Neural progenitor cell (in vitro differentiated cells): ENCODE measurements around the gene JPT2. TPM values are rescaled to one million over a fixed set of nuclear protein-coding genes. Genes with fewer than 3 reads are reported as not detected.

Experiments
- DNase-seq: peaks from one replicate; pipeline ENCODE4 v3.0.0-alpha.2; 2016; ENCODE audit warnings: low spot score
- H2AFZ ChIP-seq: fragments of 200-600 bp; sonication (generic); replicated peaks from 2 replicates; pipeline ENCODE4 v1.6.1; 2016; ENCODE audit warnings: antibody characterized with exemption
- H3F3A ChIP-seq: fragments of 200-600 bp; sonication (generic); 2 replicates; pipeline ENCODE4 v1.6.1; 2016; ENCODE audit warnings: antibody characterized with exemption, low read depth
- H3K27ac ChIP-seq: fragments of 200-600 bp; sonication (generic); 2 replicates; pipeline ENCODE4 v1.5.1; 2016; ENCODE audit warnings: mild to moderate bottlenecking
- H3K27me3 ChIP-seq: fragments of 200-600 bp; sonication (generic); 2 replicates; pipeline ENCODE4 v1.6.1; 2016; ENCODE audit warnings: mild to moderate bottlenecking, moderate library complexity
- H3K36me3 ChIP-seq: fragments of 200-600 bp; sonication (generic); 2 replicates; pipeline ENCODE4 v1.5.1; 2016
- H3K4me1 ChIP-seq: fragments of 200-600 bp; sonication (generic); 2 replicates; pipeline ENCODE4 v1.6.1; 2016; ENCODE audit warnings: mixed run types
- H3K4me2 ChIP-seq: fragments of 200-600 bp; sonication (generic); 2 replicates; pipeline ENCODE4 v1.6.1; 2016
- H3K4me3 ChIP-seq: fragments of 200-600 bp; sonication (generic); 2 replicates; pipeline ENCODE4 v1.5.1; 2016
- H3K79me2 ChIP-seq: fragments of 200-600 bp; sonication (generic); 2 replicates; pipeline ENCODE4 v1.6.1; 2016; ENCODE audit warnings: low read depth
- H3K9ac ChIP-seq: fragments of 200-600 bp; sonication (generic); 2 replicates; pipeline ENCODE4 v1.6.1; 2016
- H3K9me3 ChIP-seq: fragments of 200-600 bp; sonication (generic); 2 replicates; pipeline ENCODE4 v1.5.1; 2016; ENCODE audit warnings: low read depth
- H4K20me1 ChIP-seq: fragments of 200-600 bp; sonication (generic); 2 replicates; pipeline ENCODE4 v1.6.1; 2016; ENCODE audit warnings: low read depth
- H3K27ac Mint-ChIP-seq: 3 replicates; pipeline ENCODE4 v1.8.0; 2021; ENCODE audit warnings: mixed read lengths
- H3K27me3 Mint-ChIP-seq: 2 replicates; pipeline ENCODE4 v1.8.0; 2022; ENCODE audit warnings: low read depth, mild to moderate bottlenecking, inconsistent platforms, moderate library complexity, mixed read lengths; ENCODE audit not compliant: insufficient read depth
- H3K36me3 Mint-ChIP-seq: 3 replicates; pipeline ENCODE4 v1.8.0; 2021; ENCODE audit warnings: mixed read lengths
- H3K4me1 Mint-ChIP-seq: 3 replicates; pipeline ENCODE4 v1.8.0; 2021; ENCODE audit warnings: mixed read lengths
- H3K4me3 Mint-ChIP-seq: 3 replicates; pipeline ENCODE4 v1.8.0; 2021; ENCODE audit warnings: mild to moderate bottlenecking, moderate library complexity, mixed read lengths
- H3K9me3 Mint-ChIP-seq: 3 replicates; pipeline ENCODE4 v1.8.0; 2020; ENCODE audit warnings: mixed read lengths
- EZH2 ChIP-seq: fragments of 200-600 bp; sonication (generic); IDR thresholded peaks from 2 replicates; pipeline ENCODE4 v1.6.1; 2017; ENCODE audit warnings: antibody characterized with exemption, mild to moderate bottlenecking, moderate library complexity
- EZH2phosphoT487 ChIP-seq: fragments of 200-600 bp; sonication (generic); IDR thresholded peaks from 2 replicates; pipeline ENCODE4 v1.6.1; 2017; ENCODE audit warnings: antibody characterized with exemption
- total RNA-seq: library from RNA; depleted of rRNA; stranded (reverse); fragments of >200 nt; gene quantifications from 2 replicates; pipeline ENCODE4 v1.2.3, GENCODE V29; 2015; ENCODE audit warnings: low replicate concordance
- TF ChIP-seq, protein P1 (sequence below): fragments of 200-600 bp; sonication (generic); IDR thresholded peaks from 2 replicates; pipeline ENCODE4 v1.5.1; 2017; ENCODE audit warnings: antibody characterized with exemption, mild to moderate bottlenecking

JPT2 gene
- total RNA-seq, 1 donor from 2014 or later = 187 TPM

DNA sequence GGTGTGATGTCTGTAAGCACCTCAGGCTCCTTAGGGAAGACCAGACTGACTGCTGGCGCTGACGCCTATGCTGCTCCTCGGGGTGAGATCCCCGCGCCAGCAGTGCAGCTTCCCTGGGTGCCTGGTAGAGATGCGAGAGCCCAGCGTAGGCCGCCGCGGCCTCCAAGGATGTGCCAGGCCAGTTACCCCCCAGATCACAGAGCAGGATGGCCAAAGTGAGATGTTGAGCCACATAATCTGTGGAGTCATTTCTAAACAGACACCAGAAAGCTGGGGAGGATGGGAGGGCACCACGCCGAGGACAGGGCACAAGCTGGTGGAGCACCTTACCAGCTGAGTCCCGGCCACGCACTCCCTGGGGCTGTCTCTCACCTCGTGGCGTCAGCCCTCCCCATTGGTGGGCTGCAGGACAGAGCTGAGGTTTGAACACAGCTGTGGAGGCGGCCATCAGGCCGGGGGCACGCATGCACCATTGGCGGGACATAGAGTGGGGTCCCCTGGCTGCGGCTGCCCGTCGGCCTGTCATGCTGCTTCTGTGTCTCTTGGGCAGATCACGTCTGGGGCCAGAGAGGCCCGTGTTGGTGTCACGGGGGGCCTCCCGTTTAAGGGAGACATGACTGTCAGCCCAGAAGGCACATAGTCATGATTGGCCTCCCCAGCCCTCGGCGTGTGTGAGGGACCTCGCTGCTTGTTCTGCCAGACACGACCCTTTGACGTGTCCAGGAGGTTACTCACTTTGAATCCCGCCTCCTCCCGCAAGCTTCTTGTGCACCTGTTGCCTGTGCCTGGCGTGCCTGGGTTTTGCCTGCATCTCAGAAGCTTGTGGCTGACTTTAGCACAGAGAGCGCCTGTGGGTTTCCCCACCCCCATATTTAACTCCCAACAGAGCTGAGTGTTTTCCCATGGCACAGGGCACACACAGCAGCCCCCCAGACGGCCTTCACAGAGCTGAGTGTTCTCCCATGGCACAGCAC lies 49.9 kb downstream of the JPT2 start:
- no peak overlapping the region for H2AFZ ChIP-seq
- TF ChIP-seq EZH2 (no peak), EZH2phosphoT487 (no peak)
- TF ChIP-seq, protein P1, sequence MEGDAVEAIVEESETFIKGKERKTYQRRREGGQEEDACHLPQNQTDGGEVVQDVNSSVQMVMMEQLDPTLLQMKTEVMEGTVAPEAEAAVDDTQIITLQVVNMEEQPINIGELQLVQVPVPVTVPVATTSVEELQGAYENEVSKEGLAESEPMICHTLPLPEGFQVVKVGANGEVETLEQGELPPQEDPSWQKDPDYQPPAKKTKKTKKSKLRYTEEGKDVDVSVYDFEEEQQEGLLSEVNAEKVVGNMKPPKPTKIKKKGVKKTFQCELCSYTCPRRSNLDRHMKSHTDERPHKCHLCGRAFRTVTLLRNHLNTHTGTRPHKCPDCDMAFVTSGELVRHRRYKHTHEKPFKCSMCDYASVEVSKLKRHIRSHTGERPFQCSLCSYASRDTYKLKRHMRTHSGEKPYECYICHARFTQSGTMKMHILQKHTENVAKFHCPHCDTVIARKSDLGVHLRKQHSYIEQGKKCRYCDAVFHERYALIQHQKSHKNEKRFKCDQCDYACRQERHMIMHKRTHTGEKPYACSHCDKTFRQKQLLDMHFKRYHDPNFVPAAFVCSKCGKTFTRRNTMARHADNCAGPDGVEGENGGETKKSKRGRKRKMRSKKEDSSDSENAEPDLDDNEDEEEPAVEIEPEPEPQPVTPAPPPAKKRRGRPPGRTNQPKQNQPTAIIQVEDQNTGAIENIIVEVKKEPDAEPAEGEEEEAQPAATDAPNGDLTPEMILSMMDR = no peak
- H3K4me3 Mint-ChIP-seq = no peak overlapping the region
- no peak for DNase-seq
- peaks cover 8% of the 10 kb centered on the region for H3K79me2 ChIP-seq
- no peaks in the 10 kb centered on the region for H3K27me3 ChIP-seq
- H3K4me3 ChIP-seq = no peak overlapping the region
- peaks cover 3% of the 10 kb centered on the region for H3F3A ChIP-seq
- H3K9me3 ChIP-seq = no peaks in the 10 kb centered on the region
- H3K4me2 ChIP-seq = no peak overlapping the region
- H3K27me3 Mint-ChIP-seq = no peaks in the 10 kb centered on the region
- H3K36me3 Mint-ChIP-seq = peaks cover 14% of the 10 kb centered on the region
- no peaks in the 10 kb centered on the region for H3K36me3 ChIP-seq
- H3K9ac ChIP-seq = no peak overlapping the region
- H4K20me1 ChIP-seq = peaks cover 7% of the 10 kb centered on the region
- peaks cover 4% of the 10 kb centered on the region for H3K4me1 Mint-ChIP-seq
- no peaks in the 10 kb centered on the region for H3K4me1 ChIP-seq
- no peak overlapping the region for H3K27ac ChIP-seq
- no peaks in the 10 kb centered on the region for H3K9me3 Mint-ChIP-seq
- H3K27ac Mint-ChIP-seq = no peak overlapping the region

DNA sequence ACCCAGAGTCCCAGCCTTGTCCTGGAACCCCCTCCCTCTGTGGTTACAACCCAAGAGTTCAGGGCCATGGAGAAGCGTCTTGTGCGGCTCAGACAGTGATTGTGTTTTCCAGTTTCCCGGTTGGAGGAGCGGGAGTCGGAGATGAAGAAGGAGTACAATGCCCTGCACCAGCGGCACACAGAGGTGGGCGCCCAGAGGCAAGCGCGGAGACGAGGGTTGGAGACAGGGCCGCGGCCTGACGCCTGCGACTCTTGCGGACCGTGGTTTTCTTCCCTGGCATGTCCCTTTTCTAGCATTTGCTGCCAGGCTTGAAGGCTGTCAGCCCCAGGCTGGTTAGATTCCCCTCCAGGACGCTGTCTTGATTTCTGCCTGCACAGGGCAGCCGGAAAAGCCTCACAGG lies 50.9 kb downstream of the JPT2 start:
- H3K4me1 Mint-ChIP-seq = no peaks in the 10 kb centered on the region
- Histone ChIP-seq H3K9me3 (no peaks in the 10 kb centered on the region), H4K20me1 (peaks cover 2% of the 10 kb centered on the region), H3K4me2 (no peak overlapping the region), H3K9ac (no peak overlapping the region), H3K4me1 (no peaks in the 10 kb centered on the region), H3K4me3 (no peak overlapping the region), H3K79me2 (peaks cover 4% of the 10 kb centered on the region), H2AFZ (no peak overlapping the region), H3K27me3 (no peaks in the 10 kb centered on the region), H3K36me3 (no peaks in the 10 kb centered on the region), H3F3A (peaks cover under 1% of the 10 kb centered on the region), H3K27ac (no peak overlapping the region)
- H3K36me3 Mint-ChIP-seq = peaks cover 14% of the 10 kb centered on the region
- TF ChIP-seq EZH2 = no peak
- TF ChIP-seq, protein P1 = no peak
- no peak for TF ChIP-seq EZH2phosphoT487
- no peaks in the 10 kb centered on the region for H3K9me3 Mint-ChIP-seq
- DNase-seq = no peak
- no peak overlapping the region for H3K27ac Mint-ChIP-seq
- no peak overlapping the region for H3K4me3 Mint-ChIP-seq
- no peaks in the 10 kb centered on the region for H3K27me3 Mint-ChIP-seq

DNA sequence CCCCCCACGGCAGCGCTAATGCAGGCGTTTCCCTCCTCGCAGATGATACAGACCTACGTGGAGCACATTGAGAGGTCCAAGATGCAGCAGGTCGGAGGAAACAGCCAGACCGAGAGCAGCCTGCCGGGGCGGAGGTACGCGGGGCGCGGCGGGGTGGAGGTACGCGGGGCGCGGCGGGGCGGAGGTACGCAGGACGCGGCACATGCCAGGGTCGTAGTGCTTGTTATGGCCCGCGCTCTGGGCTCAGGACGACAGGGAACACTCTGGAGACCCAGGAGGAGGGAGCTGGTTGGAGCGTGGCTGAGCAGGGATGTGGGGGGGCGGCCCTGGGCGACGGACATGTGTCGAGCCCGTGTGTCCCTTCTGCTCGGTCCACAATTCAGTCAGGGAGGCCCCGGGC lies 51.4 kb downstream of the JPT2 start:
- Histone ChIP-seq H4K20me1 (peaks cover 2% of the 10 kb centered on the region), H3K36me3 (no peaks in the 10 kb centered on the region), H3K9ac (no peak overlapping the region), H3K27ac (no peak overlapping the region), H3K27me3 (no peaks in the 10 kb centered on the region), H3F3A (peaks cover under 1% of the 10 kb centered on the region), H2AFZ (no peak overlapping the region), H3K4me2 (no peak overlapping the region), H3K4me1 (no peaks in the 10 kb centered on the region), H3K9me3 (no peaks in the 10 kb centered on the region), H3K4me3 (no peak overlapping the region), H3K79me2 (peaks cover under 1% of the 10 kb centered on the region)
- no peak for DNase-seq
- TF ChIP-seq, protein P1 = no peak
- TF ChIP-seq EZH2 (no peak), EZH2phosphoT487 (no peak)
- Mint-ChIP-seq H3K4me3 (no peak overlapping the region), H3K27ac (no peak overlapping the region), H3K9me3 (peaks cover under 1% of the 10 kb centered on the region), H3K27me3 (no peaks in the 10 kb centered on the region), H3K4me1 (no peaks in the 10 kb centered on the region), H3K36me3 (peaks cover 14% of the 10 kb centered on the region)
